Tibial artery (tissue), 4 donors: ENCODE data around the gene SLC22A24.
"Not testable (repeated sequence)": the region's sequence is repeated elsewhere in the genome, so short reads cannot be mapped to it uniquely, and the experiment has no call there.

Source experiments
- DNase-seq, 2 donors: peaks; one replicate each; pipeline ENCODE4 v3.0.0-alpha.2; 2019
- H3K27ac ChIP-seq, 2 donors: fragments of 200-600 bp; sonication (generic) in 1 of 2; 1 replicate in 1 of 2; 2 replicates in 1 of 2; pipeline ENCODE4 v1.5.1; 2018 to 2019; ENCODE audit warnings: mild to moderate bottlenecking in 1 of 2
- H3K27me3 ChIP-seq, 2 donors: fragments of 200-600 bp; sonication (generic) in 1 of 2; one replicate each; pipeline versions ENCODE4 v1.5.1 to v1.6.0; 2016 to 2019
- H3K36me3 ChIP-seq, 3 donors: fragments of 200-600 bp; sonication (generic) in 2 of 3; one replicate each; pipeline ENCODE4 v1.5.1; 2016 to 2019; ENCODE audit warnings: mild to moderate bottlenecking in 2 of 3
- H3K4me1 ChIP-seq, 4 donors: fragments of 200-600 bp; sonication (generic) in 2 of 4; 1 replicate in 3 of 4; 2 replicates in 1 of 4; pipeline ENCODE4 v1.5.1; 2016 to 2019
- H3K4me3 ChIP-seq, 2 donors: fragments of 200-600 bp; sonication (generic) in 1 of 2; 1 replicate in 1 of 2; 2 replicates in 1 of 2; pipeline ENCODE4 v1.5.1; 2018 to 2019; ENCODE audit warnings: mild to moderate bottlenecking in 2 of 2
- H3K9me3 ChIP-seq, 3 donors: fragments of 200-600 bp; sonication (generic) in 1 of 3; one replicate each; pipeline ENCODE4 v1.5.1; 2016 to 2019
- intact Hi-C: fragments of 100-400 bp; cut with DNase I; formaldehyde crosslinking; loops from one replicate; pipeline ENCODE4 v1.15.0; 2023; ENCODE audit warnings: low total_unique reads
- TF ChIP-seq, protein P1 (sequence below), 2 experiments: fragments of 200-600 bp in 1 of 2; fragments of 450-650 bp in 1 of 2; IDR thresholded peaks; one replicate each; pipeline ENCODE4 v1.5.1; 2017 to 2019; ENCODE audit warnings: antibody characterized with exemption in 2 of 2, mild to moderate bottlenecking in 1 of 2, moderate library complexity in 1 of 2

Gene SLC22A24

DNA sequence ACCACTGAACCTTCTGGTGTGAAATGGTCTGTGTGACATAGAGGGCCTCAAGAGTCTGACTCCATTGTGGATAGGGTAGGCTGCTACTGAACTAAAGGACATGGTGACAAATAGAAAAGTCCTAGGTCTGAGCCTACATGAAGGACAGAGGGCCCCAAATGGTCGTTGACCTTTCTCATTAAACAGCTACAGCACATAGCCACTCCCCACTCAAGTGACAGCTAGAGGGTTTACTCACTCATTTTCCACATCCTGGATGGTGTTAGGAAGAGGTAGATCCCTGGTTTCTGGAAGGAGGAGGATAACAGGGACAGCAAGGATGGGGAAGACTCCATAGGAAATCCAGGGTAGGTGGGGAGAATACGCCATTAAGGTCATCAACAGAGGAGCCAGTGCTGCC, 63.3 kb downstream of the SLC22A24 start:
- Histone ChIP-seq H3K4me1 (no peaks in the 10 kb centered on the region), H3K36me3 (no peaks in the 10 kb centered on the region)
- intact Hi-C loops, result no loop called here

DNA sequence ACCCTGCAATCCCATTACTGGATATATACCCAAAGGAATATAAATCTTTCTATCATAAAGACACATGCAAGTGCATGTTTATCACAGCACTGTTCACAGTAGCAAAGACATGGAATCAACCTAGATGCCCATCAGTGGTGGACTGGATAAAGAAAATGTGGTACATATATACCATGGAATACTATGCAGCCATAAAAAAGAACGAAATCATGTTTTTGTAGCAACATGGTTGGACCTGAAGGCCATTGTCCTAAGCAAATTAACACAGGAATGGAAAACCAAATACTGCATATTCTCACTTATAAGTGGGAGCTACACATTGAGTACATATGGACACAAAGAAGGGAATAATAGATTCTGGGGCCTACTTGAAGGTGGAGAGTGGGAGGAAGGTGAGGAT, 97.8 kb downstream of the SLC22A24 start:
- H3K27me3 ChIP-seq, H3K36me3 ChIP-seq, intact Hi-C loops, H3K4me3 ChIP-seq, H3K27ac ChIP-seq, H3K4me1 ChIP-seq, H3K9me3 ChIP-seq, DNase-seq: not testable (repeated sequence)

More for the DNA sequence above, 63.3 kb downstream of the SLC22A24 start:
- DNase-seq, result no peak
- TF ChIP-seq, protein P1, sequence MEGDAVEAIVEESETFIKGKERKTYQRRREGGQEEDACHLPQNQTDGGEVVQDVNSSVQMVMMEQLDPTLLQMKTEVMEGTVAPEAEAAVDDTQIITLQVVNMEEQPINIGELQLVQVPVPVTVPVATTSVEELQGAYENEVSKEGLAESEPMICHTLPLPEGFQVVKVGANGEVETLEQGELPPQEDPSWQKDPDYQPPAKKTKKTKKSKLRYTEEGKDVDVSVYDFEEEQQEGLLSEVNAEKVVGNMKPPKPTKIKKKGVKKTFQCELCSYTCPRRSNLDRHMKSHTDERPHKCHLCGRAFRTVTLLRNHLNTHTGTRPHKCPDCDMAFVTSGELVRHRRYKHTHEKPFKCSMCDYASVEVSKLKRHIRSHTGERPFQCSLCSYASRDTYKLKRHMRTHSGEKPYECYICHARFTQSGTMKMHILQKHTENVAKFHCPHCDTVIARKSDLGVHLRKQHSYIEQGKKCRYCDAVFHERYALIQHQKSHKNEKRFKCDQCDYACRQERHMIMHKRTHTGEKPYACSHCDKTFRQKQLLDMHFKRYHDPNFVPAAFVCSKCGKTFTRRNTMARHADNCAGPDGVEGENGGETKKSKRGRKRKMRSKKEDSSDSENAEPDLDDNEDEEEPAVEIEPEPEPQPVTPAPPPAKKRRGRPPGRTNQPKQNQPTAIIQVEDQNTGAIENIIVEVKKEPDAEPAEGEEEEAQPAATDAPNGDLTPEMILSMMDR (IDR thresholded peaks at IDR 0.05), result no peak
- H3K27ac ChIP-seq, result no peak overlapping the region
- H3K4me3 ChIP-seq, result no peak overlapping the region
- H3K27me3 ChIP-seq, result peaks cover 0 to 9% of the 10 kb centered on the region in 2 donors
- no peaks in the 10 kb centered on the region for H3K9me3 ChIP-seq

DNA sequence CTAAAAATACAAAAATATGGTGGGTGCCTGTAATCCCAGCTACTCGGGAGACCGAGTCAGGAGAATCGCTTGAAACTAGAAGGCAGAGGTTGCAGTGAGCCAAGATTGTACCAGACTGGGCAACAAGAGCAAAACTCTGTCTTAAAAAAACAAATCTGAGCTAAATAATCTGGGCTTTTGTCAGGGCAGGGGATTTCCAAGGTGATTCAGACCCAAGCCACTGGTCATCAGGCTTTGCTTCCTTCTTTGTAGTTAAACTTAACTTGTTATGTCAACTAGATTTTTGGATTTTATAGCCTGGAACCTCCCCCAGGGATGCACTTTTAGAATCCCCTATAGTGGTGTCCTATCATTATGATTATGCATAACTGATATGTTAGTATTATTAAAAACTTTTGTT, 101.4 kb downstream of the SLC22A24 start:
- DNase-seq, result no peak
- no peak overlapping the region for H3K27ac ChIP-seq
- no peaks in the 10 kb centered on the region for H3K27me3 ChIP-seq
- TF ChIP-seq, protein P1 (IDR thresholded peaks at IDR 0.05), result no peak
- no peaks in the 10 kb centered on the region for H3K9me3 ChIP-seq
- intact Hi-C loops, result no loop called here
- H3K4me3 ChIP-seq, result no peak overlapping the region
- no peaks in the 10 kb centered on the region for H3K4me1 ChIP-seq
- H3K36me3 ChIP-seq, result no peaks in the 10 kb centered on the region

GRCh38 chr11:63032457-63032856, 111.6 kb downstream of the SLC22A24 start:
- TF ChIP-seq, protein P1 (IDR thresholded peaks at IDR 0.05), result no peak
- Histone ChIP-seq H3K27me3 (peaks cover 0 to 2% of the 10 kb centered on the region in 2 donors), H3K27ac (no peak overlapping the region), H3K4me3 (no peak overlapping the region), H3K9me3 (no peaks in the 10 kb centered on the region), H3K4me1 (no peaks in the 10 kb centered on the region), H3K36me3 (no peaks in the 10 kb centered on the region)
- DNase-seq, result no peak
- intact Hi-C loops, result no loop called here
